Nucleus accumbens (tissue), 56 donors: ENCODE data around the gene UVRAG.
"Not testable (repeated sequence)": the region's sequence is repeated elsewhere in the genome, so short reads cannot be mapped to it uniquely, and the experiment has no call there.

Experiments used
- DNase-seq, 56 donors: peaks; one replicate each; lab custom pipeline; 2025; lab: John Stamatoyannopoulos, UW

Gene UVRAG

GRCh38 chr11:76048763-76049162 lies 233.8 kb downstream of the UVRAG start:
- no peak for DNase-seq

- DNase-seq = no peak
Observed at GRCh38 chr11:76049511-76049910, 234.5 kb downstream of the UVRAG start.

- no peak for DNase-seq
Observed at GRCh38 chr11:76051937-76052336, 236.9 kb downstream of the UVRAG start.

GRCh38 chr11:76054330-76054729 lies 239.3 kb downstream of the UVRAG start:
- DNase-seq = no peak

GRCh38 chr11:76056876-76057275 lies 241.9 kb downstream of the UVRAG start:
- DNase-seq = no peak

- DNase-seq = not testable (repeated sequence)
Observed at GRCh38 chr11:76060475-76061036, 245.5 kb downstream of the UVRAG start.

- DNase-seq = no peak
Observed at GRCh38 chr11:76062733-76063132, 247.7 kb downstream of the UVRAG start.

- no peak for DNase-seq
Observed at GRCh38 chr11:76064192-76064591, 249.2 kb downstream of the UVRAG start.

GRCh38 chr11:76067099-76067498 lies 252.1 kb downstream of the UVRAG start:
- DNase-seq = no peak

- no peak for DNase-seq
Observed at GRCh38 chr11:76069001-76069400, 254.0 kb downstream of the UVRAG start.

GRCh38 chr11:76071090-76071489 lies 256.1 kb downstream of the UVRAG start:
- no peak for DNase-seq

GRCh38 chr11:76073724-76074123 lies 258.7 kb downstream of the UVRAG start:
- no peak for DNase-seq

- DNase-seq = no peak
Observed at GRCh38 chr11:76074148-76075095, 259.4 kb downstream of the UVRAG start.

- DNase-seq = no peak
Observed at GRCh38 chr11:76075716-76076115, 260.7 kb downstream of the UVRAG start.

- DNase-seq = not testable (repeated sequence)
Observed at GRCh38 chr11:76076253-76076652, 261.2 kb downstream of the UVRAG start.

GRCh38 chr11:76076749-76077148 lies 261.7 kb downstream of the UVRAG start:
- no peak for DNase-seq

- no peak for DNase-seq
Observed at GRCh38 chr11:76077575-76078150, 262.7 kb downstream of the UVRAG start.

- DNase-seq = not testable (repeated sequence)
Observed at GRCh38 chr11:76081084-76081483, 266.1 kb downstream of the UVRAG start.

GRCh38 chr11:76083563-76084451 lies 268.8 kb downstream of the UVRAG start:
- no peak for DNase-seq

GRCh38 chr11:76085270-76085669 lies 270.3 kb downstream of the UVRAG start:
- no peak for DNase-seq
